ENCODE measurements around the gene CA6. TPM values are rescaled to one million over a fixed set of nuclear protein-coding genes. Genes with fewer than 3 reads are reported as not detected.

The CA6 gene
- total and polyA plus RNA-seq, 2 of the 8 experiments (the other 6 are each of a cell fraction or from before 2014, with no cell fraction given): not detected

DNA sequence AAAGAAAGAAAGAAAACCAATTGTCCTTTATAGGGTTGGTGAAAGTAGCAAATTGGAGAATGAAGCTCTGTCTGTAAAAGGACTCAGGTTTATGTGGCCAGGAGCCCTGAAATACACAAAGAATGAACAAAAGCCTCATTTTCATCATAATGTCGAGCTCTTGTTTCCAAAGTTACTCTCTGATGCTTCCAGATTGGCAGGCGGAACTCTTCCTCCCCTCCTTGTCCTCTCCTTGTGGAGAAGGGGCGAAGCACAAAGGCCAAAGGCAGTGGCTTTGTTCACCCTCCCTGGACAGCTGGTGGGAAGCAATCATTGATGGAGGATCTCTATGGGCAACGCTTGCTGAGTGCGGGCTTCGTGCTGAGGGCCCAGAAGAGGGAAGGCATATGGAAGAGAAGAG is 5.6 kb downstream of the CA6 start:
- H3K56ac ChIP-seq (replicated peaks; ENCODE audit: insufficient read length, low read depth, low read length): no peak overlapping the region
- H3K79me2 ChIP-seq (ENCODE audit: control insufficient read depth in 1 of 2, insufficient read depth in 2 of 2, low read length in 2 of 2): no peaks in the 10 kb centered on the region
- no peaks in the 10 kb centered on the region for H3K79me1 ChIP-seq (ENCODE audit: low read depth, low read length)
- no peak overlapping the region for H2BK5ac ChIP-seq (ENCODE audit: low read depth, low read length)
- H2AK5ac ChIP-seq (ENCODE audit: low read depth, low read length): no peak overlapping the region
- no peak overlapping the region for H4K8ac ChIP-seq (ENCODE audit: extremely low read depth, insufficient read depth, low read length)
- H3K9me3 ChIP-seq (ENCODE audit: insufficient read depth in 2 of 2, low read depth in 1 of 2, low read length in 1 of 2): no peaks in the 10 kb centered on the region
- H2BK12ac ChIP-seq (ENCODE audit: low read depth, low read length): no peak overlapping the region
- ChIA-PET POLR2A (ENCODE audit: partially characterized antibody) (interaction anchor here (1.5 kb wide), 1 partner anchor 8 kb away, joined by 4 read pairs; no protein-coding TSS in a partner anchor), CTCF (ENCODE audit: partially characterized antibody) (interaction anchor here (1.0 to 3.5 kb wide), 3 partner anchors 12 to 87 kb away, joined by 3 to 27 read pairs (median 7); no protein-coding TSS in a partner anchor)
- no peak overlapping the region for H3K27ac ChIP-seq (ENCODE audit: low read depth, low read length)
- no peak overlapping the region for H4K91ac ChIP-seq (replicated peaks; ENCODE audit: insufficient read length, low read length)
- no peak overlapping the region for H3K4ac ChIP-seq (replicated peaks; ENCODE audit: insufficient read length, low read depth, low read length)
- no peak overlapping the region for H3K14ac ChIP-seq (ENCODE audit: insufficient read length)
- H3K4me3 ChIP-seq (ENCODE audit: extremely low read depth in 1 of 4, insufficient read depth in 2 of 4, low read depth in 3 of 4, low read length in 4 of 4): no peak overlapping the region
- no peaks in the 10 kb centered on the region for H3K36me3 ChIP-seq (ENCODE audit: control insufficient read depth in 2 of 4, insufficient read depth in 4 of 4, low read length in 3 of 4)
- FAIRE-seq (no peak), DNase-seq (ENCODE audit: low read depth in 1 of 2, low spot score in 2 of 2) (no peak)
- WGBS, 2 experiments (ENCODE audit: extremely low coverage in 1 of 2, insufficient coverage in 1 of 2, insufficient read length in 1 of 2, insufficient replicate concordance in 2 of 2, low coverage in 1 of 2, low lambda C conversion rate in 2 of 2, missing lambda C conversion rate in 1 of 2): 55% methylated on average over 6 of the region's 6 CpGs; no CpG with 5 or more reads in 1 of the 2 experiments
- no peak overlapping the region; a peak in 1 of 4 replicates for H3K4me2 ChIP-seq (ENCODE audit: insufficient read depth in 1 of 2, low read depth in 2 of 2, low read length in 2 of 2)
- H2AFZ ChIP-seq (ENCODE audit: low read length): peak overlapping the region; percentile 45; the same call in 1 of the 2 replicates
- no peak overlapping the region for H3K18ac ChIP-seq (ENCODE audit: extremely low read depth, low read length)
- TF ChIP-seq MAX (IDR thresholded peaks at IDR 0.05) (peak; percentile 24; the same call in 1 of the 2 replicates), YY1 (IDR thresholded peaks at IDR 0.05; ENCODE audit: low read depth, low read length) (no peak)
- TF ChIP-seq, protein P1, sequence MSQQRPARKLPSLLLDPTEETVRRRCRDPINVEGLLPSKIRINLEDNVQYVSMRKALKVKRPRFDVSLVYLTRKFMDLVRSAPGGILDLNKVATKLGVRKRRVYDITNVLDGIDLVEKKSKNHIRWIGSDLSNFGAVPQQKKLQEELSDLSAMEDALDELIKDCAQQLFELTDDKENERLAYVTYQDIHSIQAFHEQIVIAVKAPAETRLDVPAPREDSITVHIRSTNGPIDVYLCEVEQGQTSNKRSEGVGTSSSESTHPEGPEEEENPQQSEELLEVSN (IDR thresholded peaks at IDR 0.05): 0 out of 2 replicates have a peak, but pooled peaks have one; percentile 22
- H3K27me3 ChIP-seq (replicated peaks in 1 of 4; ENCODE audit: control insufficient read depth in 3 of 4, extremely low read depth in 1 of 4, insufficient read depth in 3 of 4, low read length in 3 of 4): no peaks in the 10 kb centered on the region
- no peak overlapping the region for H2BK120ac ChIP-seq (replicated peaks; ENCODE audit: low read depth, low read length)
- no peak overlapping the region for H3K23ac ChIP-seq (ENCODE audit: insufficient read length)
- peaks cover 0 to 3% (median 1%) of the 10 kb centered on the region in 4 experiments; a peak in 1 of 7 replicates for H3K4me1 ChIP-seq (replicated peaks in 1 of 4; ENCODE audit: control insufficient read depth in 3 of 4, insufficient read depth in 4 of 4, low read length in 3 of 4)
- no peaks in the 10 kb centered on the region for H4K20me1 ChIP-seq (replicated peaks in 1 of 2; ENCODE audit: control insufficient read depth in 1 of 2, insufficient read depth in 2 of 2, low read length in 2 of 2)
- no peak overlapping the region for H2BK20ac ChIP-seq (ENCODE audit: low read length)
- no peak overlapping the region for H4K5ac ChIP-seq (ENCODE audit: insufficient read length, low read depth, low read length)
- H3K9ac ChIP-seq (replicated peaks in 1 of 4; ENCODE audit: extremely low read depth in 1 of 4, low read depth in 3 of 4, low read length in 3 of 4): no peak overlapping the region
- no peaks in the 10 kb centered on the region for H3K23me2 ChIP-seq (ENCODE audit: low read depth, low read length)
- H2BK15ac ChIP-seq (ENCODE audit: low read length): no peak overlapping the region
